GM13976 (cell line): ENCODE results near the gene COX6A2.

Source experiments
- DNase-seq: peaks from one replicate; pipeline ENCODE4 v3.0.0; 2012; ENCODE audit warnings: low spot score
- in situ Hi-C: fragments of 300-500 bp; cut with MboI; formaldehyde crosslinking; loops from one replicate; pipeline ENCODE4 v1.12.0; 2022; ENCODE audit warnings: low sequenced_read_pairs, mixed read lengths, inconsistent platforms; ENCODE audit not compliant: unreplicated experiment
- TF ChIP-seq, protein P1 (sequence below): IDR thresholded peaks from 2 replicates; pipeline ENCODE4 v1.5.1; 2012; ENCODE audit warnings: borderline replicate concordance, mild to moderate bottlenecking; ENCODE audit not compliant: insufficient read depth; ENCODE audit errors: extremely low read depth, missing control alignments, control extremely low read depth

Gene COX6A2

DNA sequence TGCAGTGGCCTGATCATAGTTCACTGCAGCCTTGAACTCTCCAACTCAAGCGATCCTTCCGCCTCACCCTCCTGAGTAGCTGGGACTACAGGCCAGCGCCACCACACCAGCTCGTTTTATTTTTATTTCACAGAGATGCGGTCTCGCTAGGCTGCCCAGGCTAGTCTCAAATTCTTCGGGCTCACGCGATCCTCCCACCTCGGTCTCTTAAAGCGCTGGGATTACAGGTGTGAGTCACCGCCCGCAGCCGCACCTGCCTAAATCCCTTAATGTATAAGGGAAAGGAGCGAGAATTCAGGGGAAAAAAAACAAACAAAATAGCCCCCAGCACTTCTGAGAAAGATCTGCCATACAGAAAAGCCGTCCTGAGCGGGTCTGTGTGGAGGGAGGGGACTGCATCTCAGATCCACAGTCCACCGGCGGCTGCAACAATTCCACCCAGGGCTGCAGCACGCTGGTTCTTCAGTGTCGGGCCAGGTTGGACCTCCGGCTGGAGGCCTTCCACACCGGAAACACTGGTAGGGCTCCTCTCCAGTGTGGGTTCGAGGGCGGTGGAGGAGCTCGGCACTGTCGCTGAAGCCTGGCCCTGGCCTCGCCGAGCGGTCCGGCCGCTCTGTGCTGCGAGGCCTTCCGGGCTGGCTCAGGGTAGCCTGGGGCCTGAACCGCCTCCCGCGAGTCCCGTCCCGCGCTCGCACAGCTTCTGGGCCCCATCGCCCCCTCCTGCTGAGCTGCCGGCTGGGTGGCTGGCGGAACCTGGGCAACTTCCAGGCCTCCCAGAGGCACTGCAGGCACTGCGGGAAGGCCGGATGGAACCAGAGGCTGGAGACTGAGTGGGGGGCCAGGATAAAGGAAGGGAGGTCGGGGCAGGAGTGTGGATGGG, 7.4 kb upstream of the COX6A2 start:
- in situ Hi-C loops = loop anchor here (25.0 kb wide), 1 partner anchor 448 kb away; the partner anchor contains the start of gene HSD3B7
- TF ChIP-seq, protein P1, sequence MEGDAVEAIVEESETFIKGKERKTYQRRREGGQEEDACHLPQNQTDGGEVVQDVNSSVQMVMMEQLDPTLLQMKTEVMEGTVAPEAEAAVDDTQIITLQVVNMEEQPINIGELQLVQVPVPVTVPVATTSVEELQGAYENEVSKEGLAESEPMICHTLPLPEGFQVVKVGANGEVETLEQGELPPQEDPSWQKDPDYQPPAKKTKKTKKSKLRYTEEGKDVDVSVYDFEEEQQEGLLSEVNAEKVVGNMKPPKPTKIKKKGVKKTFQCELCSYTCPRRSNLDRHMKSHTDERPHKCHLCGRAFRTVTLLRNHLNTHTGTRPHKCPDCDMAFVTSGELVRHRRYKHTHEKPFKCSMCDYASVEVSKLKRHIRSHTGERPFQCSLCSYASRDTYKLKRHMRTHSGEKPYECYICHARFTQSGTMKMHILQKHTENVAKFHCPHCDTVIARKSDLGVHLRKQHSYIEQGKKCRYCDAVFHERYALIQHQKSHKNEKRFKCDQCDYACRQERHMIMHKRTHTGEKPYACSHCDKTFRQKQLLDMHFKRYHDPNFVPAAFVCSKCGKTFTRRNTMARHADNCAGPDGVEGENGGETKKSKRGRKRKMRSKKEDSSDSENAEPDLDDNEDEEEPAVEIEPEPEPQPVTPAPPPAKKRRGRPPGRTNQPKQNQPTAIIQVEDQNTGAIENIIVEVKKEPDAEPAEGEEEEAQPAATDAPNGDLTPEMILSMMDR = no peak

DNA sequence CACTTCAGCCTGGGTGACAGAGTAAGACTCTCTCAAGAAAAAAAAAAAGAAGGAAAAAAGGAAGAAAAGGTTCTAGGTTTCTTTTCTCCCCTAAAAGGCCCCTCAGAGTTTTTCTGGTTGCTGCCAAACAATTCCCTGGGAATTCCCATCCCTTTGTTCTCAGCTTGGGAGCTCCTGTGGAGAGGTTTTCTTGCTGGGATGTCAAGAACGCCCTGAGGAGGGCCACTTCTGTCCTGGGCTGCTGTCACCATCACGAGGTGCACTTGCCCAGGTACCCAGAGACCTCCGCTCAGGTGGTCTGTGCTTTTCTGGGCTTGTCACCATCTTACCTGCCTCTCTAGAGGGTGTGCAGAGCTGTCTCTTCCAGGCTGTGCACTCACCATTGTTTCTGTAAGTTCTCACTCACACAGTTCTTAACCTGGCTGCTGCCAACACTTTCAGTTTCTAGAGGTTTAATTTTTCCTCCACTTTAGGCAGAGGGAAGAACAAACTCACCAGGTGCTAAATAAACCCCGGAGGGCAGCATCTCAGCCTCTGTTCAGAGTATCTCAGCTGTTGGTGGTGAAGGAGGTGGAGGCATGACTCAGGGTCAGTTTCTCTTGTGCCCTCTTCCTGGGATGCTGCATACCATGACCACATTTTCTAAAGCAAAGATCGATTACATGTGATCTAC, 2.4 kb upstream of the COX6A2 start:
- TF ChIP-seq, protein P1 = no peak
- in situ Hi-C loops = loop anchor here (25.0 kb wide), 1 partner anchor 443 kb away; the partner anchor contains the start of gene HSD3B7
- DNase-seq = no peak

More for the DNA sequence above, 7.4 kb upstream of the COX6A2 start:
- DNase-seq = no peak

DNA sequence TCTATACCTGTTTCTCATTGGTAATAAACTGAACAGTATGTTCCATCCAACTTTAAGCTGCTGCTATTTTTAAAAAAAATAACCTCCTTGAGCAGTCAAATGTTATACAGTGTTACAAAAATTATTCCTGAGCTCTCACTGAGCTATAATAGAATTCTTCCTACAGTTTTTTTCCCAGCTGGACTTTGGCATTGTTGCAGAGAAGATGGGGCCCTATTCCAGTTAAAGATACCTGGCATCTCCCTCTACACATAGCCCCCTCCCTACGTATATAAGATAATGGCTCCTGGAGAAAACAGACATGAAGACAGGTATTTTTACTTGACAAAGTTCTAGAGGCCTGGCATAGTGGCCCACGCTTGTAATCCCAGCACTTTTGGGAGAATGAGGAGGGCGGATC, 1.6 kb upstream of the COX6A2 start:
- DNase-seq = no peak
- TF ChIP-seq, protein P1 = no peak
- in situ Hi-C loops = loop anchor here (25.0 kb wide), 1 partner anchor 442 kb away; the partner anchor contains the start of gene HSD3B7

DNA sequence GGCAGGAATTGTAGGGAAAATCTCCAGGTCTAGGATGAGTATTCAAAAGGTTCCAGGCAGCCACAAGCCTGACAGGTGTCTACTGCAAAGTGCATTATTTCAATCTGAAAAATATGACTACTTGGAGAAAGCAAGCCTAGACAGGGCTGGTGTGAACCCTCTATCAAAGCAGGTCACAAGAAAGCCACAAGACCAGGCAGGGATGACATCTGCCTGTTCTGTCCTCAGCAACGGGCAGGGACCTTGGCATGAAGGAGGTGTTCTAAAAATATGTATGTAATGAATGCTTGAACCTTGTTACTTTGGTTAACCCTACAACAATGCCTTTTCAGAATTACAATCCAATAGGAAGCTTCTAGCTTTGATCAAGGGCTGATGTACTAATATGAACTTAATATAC, 1.2 kb upstream of the COX6A2 start:
- TF ChIP-seq, protein P1 = no peak
- in situ Hi-C loops = loop anchor here (25.0 kb wide), 1 partner anchor 442 kb away; the partner anchor contains the start of gene HSD3B7

DNA sequence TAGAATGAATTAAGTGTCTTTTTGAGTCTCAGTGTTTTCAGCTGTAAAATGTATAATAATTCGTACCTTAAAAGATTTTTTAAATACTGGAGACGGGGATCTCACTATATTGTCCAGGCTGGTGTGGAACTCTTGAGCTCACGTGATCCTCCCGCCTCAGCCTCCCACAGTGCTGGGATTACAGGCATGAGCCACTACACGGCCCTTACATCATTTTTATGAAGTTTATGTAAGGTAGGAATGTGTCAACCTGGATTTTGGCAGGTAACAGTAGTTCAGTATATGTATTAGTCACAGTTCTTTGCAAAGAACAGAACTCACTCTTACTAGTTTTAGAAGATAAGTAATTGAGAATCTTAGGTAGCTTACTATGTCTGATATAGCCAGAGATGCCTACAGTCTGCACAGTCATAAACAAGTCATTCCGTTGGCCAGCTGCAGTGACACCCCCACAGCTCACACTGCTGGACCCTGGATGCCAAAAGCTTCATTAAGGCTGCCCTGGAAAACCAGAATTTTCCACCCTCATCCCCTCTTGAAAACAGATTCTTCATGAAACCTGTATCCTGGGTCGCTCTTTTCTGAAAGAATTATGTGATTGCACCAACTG, 583 bp upstream of the COX6A2 start:
- no peak for DNase-seq
- in situ Hi-C loops = loop anchor here (25.0 kb wide), 1 partner anchor 441 kb away; the partner anchor contains the start of gene HSD3B7
- TF ChIP-seq, protein P1 = no peak

More for the DNA sequence above, 1.2 kb upstream of the COX6A2 start:
- DNase-seq = no peak
